IgD-negative memory B cell (primary cell): ENCODE data around the gene TENM3. TPM values are rescaled to one million over a fixed set of nuclear protein-coding genes. Genes with fewer than 3 reads are reported as not detected.

Source experiments
- H3K27ac Mint-ChIP-seq, 3 donors: one replicate each; pipeline ENCODE4 v1.8.0; 2020 to 2022; ENCODE audit warnings: mild to moderate bottlenecking in 3 of 3, mixed read lengths in 3 of 3, moderate library complexity in 1 of 3
- H3K27me3 Mint-ChIP-seq: one replicate; pipeline ENCODE4 v1.8.0; 2021; ENCODE audit warnings: mixed read lengths
- H3K36me3 Mint-ChIP-seq: one replicate; pipeline ENCODE4 v1.8.0; 2020; ENCODE audit warnings: mild to moderate bottlenecking, mixed read lengths
- H3K4me1 Mint-ChIP-seq, 3 donors: one replicate each; pipeline ENCODE4 v1.8.0; 2020 to 2022; ENCODE audit warnings: mixed read lengths in 3 of 3, mild to moderate bottlenecking in 1 of 3
- H3K4me3 Mint-ChIP-seq, 4 donors: one replicate each; pipeline ENCODE4 v1.8.0; 2020 to 2022; ENCODE audit warnings: mild to moderate bottlenecking in 4 of 4, mixed read lengths in 4 of 4, moderate library complexity in 3 of 4
- H3K9me3 Mint-ChIP-seq, 3 donors: one replicate each; pipeline ENCODE4 v1.8.0; 2020 to 2021; ENCODE audit warnings: mixed read lengths in 3 of 3, mild to moderate bottlenecking in 1 of 3
- polyA plus RNA-seq: library from polyadenylated mRNA; unstranded; fragments of 300-500 nt; fragmentation: Illumina TruSeq; gene quantifications from one replicate; pipeline ENCODE4 v1.2.3, GENCODE V29; 2021

Gene TENM3
- polyA plus RNA-seq, 1 donor from 2014 or later: not detected

DNA sequence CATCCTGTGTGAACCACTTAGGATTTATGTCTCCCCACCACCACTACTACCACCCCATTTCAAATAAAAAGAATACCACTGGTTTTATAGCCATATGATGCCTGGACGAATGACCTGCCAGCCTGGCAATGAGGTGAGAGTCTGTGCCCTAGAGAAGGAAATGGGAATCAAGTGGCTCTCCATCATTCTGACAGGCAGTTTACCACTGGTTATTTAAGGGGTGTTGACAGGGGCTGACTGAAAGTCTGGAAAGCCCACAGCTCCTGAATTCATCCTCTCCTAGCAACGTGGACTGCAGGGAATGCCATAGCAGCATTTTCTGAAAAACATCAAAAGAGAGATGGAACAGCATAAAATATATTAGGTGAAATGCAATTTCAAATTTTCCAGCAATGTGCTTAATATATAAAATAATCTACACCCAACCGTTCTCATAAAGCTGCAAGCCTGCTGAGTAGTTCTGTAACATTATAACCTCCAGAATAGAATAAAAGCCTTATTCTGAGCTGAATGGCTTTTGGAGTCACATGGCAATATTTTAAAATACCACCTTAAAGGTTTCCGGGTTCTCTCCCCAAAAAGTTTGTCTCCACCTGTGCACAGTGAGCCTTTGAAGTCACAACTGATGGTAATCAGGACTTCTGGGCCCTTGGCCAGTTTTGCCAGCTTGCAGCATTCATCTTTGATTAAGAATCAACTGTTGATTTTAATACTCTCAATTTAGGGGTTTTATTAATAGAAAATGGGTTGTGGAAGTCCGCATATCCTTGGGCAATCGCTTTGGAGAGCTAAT, 552.4 kb downstream of the TENM3 start:
- H3K9me3 Mint-ChIP-seq: peaks cover 0 to 20% (median 3%) of the 10 kb centered on the region in 3 donors
- no peak overlapping the region for H3K27ac Mint-ChIP-seq
- H3K36me3 Mint-ChIP-seq: no peaks in the 10 kb centered on the region
- H3K27me3 Mint-ChIP-seq: no peaks in the 10 kb centered on the region
- no peak overlapping the region for H3K4me3 Mint-ChIP-seq
- H3K4me1 Mint-ChIP-seq: no peaks in the 10 kb centered on the region

GRCh38 chr4:182799515-182800215, 556.5 kb downstream of the TENM3 start:
- peaks cover 0 to 12% (median 0%) of the 10 kb centered on the region in 3 donors for H3K9me3 Mint-ChIP-seq

GRCh38 chr4:182800216-182800515, 557.0 kb downstream of the TENM3 start:
- Mint-ChIP-seq H3K36me3 (no peaks in the 10 kb centered on the region), H3K27ac (peak overlapping the region in 1 of 3 donors; percentile 63), H3K27me3 (no peaks in the 10 kb centered on the region), H3K9me3 (peaks cover 0 to 7% (median 0%) of the 10 kb centered on the region in 3 donors), H3K4me3 (no peak overlapping the region), H3K4me1 (peaks cover 0 to 1% (median 0%) of the 10 kb centered on the region in 3 donors)

More at GRCh38 chr4:182799515-182800215, 556.5 kb downstream of the TENM3 start:
- Mint-ChIP-seq H3K4me1 (peaks cover 0 to 1% (median 0%) of the 10 kb centered on the region in 3 donors), H3K36me3 (no peaks in the 10 kb centered on the region), H3K27me3 (no peaks in the 10 kb centered on the region), H3K27ac (no peak overlapping the region), H3K4me3 (no peak overlapping the region)

DNA sequence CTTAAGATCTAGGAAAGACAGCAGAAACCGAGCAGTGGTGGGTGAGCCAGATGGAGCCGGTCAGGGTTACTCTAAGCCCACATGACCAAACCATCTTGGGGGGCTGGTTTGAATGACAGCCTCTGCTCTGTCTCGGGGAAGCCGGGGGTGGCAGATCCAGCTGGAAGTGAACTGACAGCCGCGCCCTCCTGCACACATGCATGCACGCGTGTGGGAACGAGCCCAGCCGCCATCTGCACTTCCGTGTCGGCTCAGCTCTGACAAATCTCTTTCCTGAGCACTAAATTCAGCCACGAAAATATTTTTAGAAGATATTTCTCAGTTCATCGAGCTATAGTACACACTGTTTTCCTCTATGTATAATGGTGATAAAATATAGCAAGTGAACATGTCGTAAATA, 558.4 kb downstream of the TENM3 start:
- Mint-ChIP-seq H3K27ac (no peak overlapping the region), H3K36me3 (no peaks in the 10 kb centered on the region), H3K4me3 (no peak overlapping the region), H3K27me3 (peaks cover 7% of the 10 kb centered on the region), H3K9me3 (peaks cover 0 to 5% (median 0%) of the 10 kb centered on the region in 3 donors), H3K4me1 (peaks cover 3% of the 10 kb centered on the region in 3 donors)

DNA sequence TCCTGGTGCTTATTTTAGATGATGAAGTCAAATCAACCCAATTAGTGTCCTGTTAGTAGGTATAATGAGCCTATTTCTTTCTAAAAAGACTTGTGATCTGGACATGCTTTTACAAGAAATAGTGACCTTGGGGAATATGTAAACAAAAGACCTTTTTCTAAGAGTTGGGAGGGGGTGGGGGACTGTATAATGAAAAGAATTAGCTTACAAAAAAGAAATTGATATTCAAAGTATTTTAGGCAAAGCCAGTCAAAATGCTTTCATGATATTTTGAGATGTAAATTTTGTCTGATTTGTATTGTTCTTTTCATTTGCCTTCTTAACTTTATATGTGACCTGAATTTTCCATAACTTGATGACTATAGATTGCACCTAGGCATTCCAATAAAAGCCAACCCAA, 559.4 kb downstream of the TENM3 start:
- no peak overlapping the region for H3K27ac Mint-ChIP-seq

GRCh38 chr4:182803235-182803634, 560.0 kb downstream of the TENM3 start:
- Mint-ChIP-seq H3K27ac (no peak overlapping the region), H3K4me1 (peaks cover 5 to 6% (median 5%) of the 10 kb centered on the region in 3 donors), H3K36me3 (no peaks in the 10 kb centered on the region), H3K27me3 (peaks cover 9% of the 10 kb centered on the region), H3K4me3 (no peak overlapping the region), H3K9me3 (peaks cover 0 to 5% (median 0%) of the 10 kb centered on the region in 3 donors)

More for the DNA sequence above, 559.4 kb downstream of the TENM3 start:
- Mint-ChIP-seq H3K4me3 (no peak overlapping the region), H3K4me1 (peaks cover 5 to 6% (median 5%) of the 10 kb centered on the region in 3 donors), H3K9me3 (peaks cover 0 to 5% (median 0%) of the 10 kb centered on the region in 3 donors), H3K27me3 (peaks cover 9% of the 10 kb centered on the region), H3K36me3 (no peaks in the 10 kb centered on the region)

DNA sequence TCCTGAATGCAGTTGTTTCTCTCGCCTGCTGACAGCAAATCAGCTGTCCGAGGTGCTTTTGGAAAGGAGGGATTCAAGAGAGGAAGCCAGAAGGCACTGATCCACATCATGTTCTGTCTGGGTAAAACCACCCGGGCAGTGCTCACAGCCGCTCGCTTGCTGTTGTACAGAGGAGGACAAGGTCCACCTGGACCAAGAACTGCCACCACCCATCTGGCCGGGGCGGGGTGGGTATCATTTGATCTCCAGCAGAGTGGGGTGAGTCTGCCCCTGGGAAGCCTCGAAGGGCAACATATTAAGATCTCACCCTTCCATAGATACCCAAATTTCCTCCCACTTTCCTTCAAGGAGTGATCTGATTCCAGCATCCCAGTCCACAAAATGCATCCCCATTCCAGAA, 560.9 kb downstream of the TENM3 start:
- no peak overlapping the region for H3K4me3 Mint-ChIP-seq
- H3K4me1 Mint-ChIP-seq: peaks cover 5 to 11% (median 6%) of the 10 kb centered on the region in 3 donors
- no peak overlapping the region for H3K27ac Mint-ChIP-seq
- peaks cover 9% of the 10 kb centered on the region for H3K27me3 Mint-ChIP-seq
- H3K9me3 Mint-ChIP-seq: peaks cover 0 to 4% (median 0%) of the 10 kb centered on the region in 3 donors
- H3K36me3 Mint-ChIP-seq: no peaks in the 10 kb centered on the region

DNA sequence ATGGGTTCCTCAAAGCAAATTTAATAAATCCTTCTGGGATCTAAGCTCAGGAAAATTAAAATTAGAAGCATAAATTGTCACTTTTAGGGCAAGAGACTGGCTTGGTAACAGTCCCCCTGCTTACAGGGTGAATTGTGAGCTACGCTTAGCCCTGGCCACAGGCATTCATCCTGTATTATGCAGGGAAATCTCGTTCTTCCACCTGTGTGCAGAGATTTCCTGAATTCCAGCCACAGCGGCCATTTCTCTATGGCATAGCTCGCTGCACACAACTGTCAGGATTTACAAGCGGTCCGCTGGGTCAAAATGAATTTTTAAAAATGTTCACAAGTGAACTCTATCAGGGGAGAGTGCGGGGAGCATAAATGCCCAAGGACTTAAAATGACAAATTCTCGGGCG, 562.1 kb downstream of the TENM3 start:
- Mint-ChIP-seq H3K4me1 (peaks cover 5 to 12% (median 6%) of the 10 kb centered on the region in 3 donors), H3K27ac (no peak overlapping the region), H3K4me3 (no peak overlapping the region), H3K36me3 (no peaks in the 10 kb centered on the region), H3K9me3 (peaks cover 0 to 4% (median 0%) of the 10 kb centered on the region in 3 donors), H3K27me3 (peaks cover 9% of the 10 kb centered on the region)

GRCh38 chr4:182805750-182806149, 562.5 kb downstream of the TENM3 start:
- Mint-ChIP-seq H3K27me3 (peaks cover 9% of the 10 kb centered on the region), H3K4me3 (no peak overlapping the region), H3K4me1 (peaks cover 5 to 12% (median 6%) of the 10 kb centered on the region in 3 donors), H3K27ac (no peak overlapping the region), H3K36me3 (no peaks in the 10 kb centered on the region), H3K9me3 (peaks cover 0 to 4% (median 0%) of the 10 kb centered on the region in 3 donors)

DNA sequence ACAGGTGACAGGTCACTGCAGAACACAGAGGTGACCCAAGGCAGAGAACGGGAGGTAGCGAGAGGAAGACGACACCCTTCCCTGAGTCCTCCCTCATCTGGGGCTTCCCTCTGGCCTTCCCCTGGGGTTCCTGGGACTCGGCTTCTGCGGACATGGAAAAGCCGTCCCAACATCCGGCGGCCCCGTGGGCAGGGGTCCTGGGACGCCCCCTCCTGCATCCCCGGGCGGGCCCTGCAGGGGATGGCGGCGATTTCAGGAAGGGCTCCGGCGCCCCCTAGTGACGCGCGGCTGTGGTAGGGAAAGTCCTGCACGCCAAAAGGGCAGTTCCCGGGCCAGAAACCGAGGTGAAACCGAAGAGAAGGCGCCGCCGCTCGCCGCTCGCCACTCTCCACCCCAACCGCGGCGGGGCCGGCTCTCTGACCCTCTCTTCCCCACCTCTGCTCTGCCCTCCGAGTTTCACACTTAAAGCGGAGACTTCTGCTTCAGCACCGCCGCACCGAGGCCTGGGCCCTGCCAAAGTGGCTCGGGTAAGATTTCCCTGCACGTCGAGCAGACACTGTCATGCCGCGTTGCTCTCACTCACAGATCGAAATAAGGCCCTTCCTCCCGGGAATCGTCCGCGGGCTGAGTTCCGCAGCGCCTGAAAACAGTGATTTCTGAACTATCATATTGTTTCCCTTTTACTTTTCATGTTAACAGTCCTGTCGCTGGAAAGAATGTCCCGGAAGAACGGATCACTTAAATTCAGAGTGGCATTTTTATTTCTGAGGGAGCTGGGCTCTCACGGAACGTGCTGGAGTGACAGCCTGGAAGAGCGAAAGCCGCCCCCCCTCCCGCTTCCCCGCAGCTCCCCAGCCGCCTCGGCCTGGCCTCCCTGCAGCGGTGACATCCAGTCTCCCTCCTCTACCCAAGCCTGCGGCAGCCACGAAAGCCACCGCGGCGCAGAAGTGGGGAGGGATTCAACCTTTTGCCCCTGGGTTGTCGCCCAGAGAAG, 563.4 kb downstream of the TENM3 start:
- no peak overlapping the region for H3K27ac Mint-ChIP-seq
- H3K4me3 Mint-ChIP-seq: peak overlapping the region; percentile 68 to 93 (median 80)
- peaks cover 0 to 4% (median 0%) of the 10 kb centered on the region in 3 donors for H3K9me3 Mint-ChIP-seq
- H3K27me3 Mint-ChIP-seq: peaks cover 9% of the 10 kb centered on the region
- H3K36me3 Mint-ChIP-seq: no peaks in the 10 kb centered on the region
- peaks cover 5 to 12% (median 6%) of the 10 kb centered on the region in 3 donors for H3K4me1 Mint-ChIP-seq

GRCh38 chr4:182807346-182807745, 564.1 kb downstream of the TENM3 start:
- H3K4me1 Mint-ChIP-seq: peaks cover 5 to 12% (median 6%) of the 10 kb centered on the region in 3 donors
- H3K36me3 Mint-ChIP-seq: peaks cover 4% of the 10 kb centered on the region
- no peak overlapping the region for H3K27ac Mint-ChIP-seq
- peaks cover 9% of the 10 kb centered on the region for H3K27me3 Mint-ChIP-seq
- no peak overlapping the region for H3K4me3 Mint-ChIP-seq
- H3K9me3 Mint-ChIP-seq: peaks cover 0 to 10% (median 6%) of the 10 kb centered on the region in 3 donors

- peaks cover 0 to 11% (median 6%) of the 10 kb centered on the region in 3 donors for H3K9me3 Mint-ChIP-seq
- H3K4me3 Mint-ChIP-seq: no peak overlapping the region
- peaks cover 5% of the 10 kb centered on the region for H3K36me3 Mint-ChIP-seq
- H3K4me1 Mint-ChIP-seq: peaks cover 5 to 12% (median 6%) of the 10 kb centered on the region in 3 donors
- peaks cover 9% of the 10 kb centered on the region for H3K27me3 Mint-ChIP-seq
- H3K27ac Mint-ChIP-seq: no peak overlapping the region
These were observed 564.8 kb downstream of the TENM3 start for GRCh38 chr4:182807767-182808548.

DNA sequence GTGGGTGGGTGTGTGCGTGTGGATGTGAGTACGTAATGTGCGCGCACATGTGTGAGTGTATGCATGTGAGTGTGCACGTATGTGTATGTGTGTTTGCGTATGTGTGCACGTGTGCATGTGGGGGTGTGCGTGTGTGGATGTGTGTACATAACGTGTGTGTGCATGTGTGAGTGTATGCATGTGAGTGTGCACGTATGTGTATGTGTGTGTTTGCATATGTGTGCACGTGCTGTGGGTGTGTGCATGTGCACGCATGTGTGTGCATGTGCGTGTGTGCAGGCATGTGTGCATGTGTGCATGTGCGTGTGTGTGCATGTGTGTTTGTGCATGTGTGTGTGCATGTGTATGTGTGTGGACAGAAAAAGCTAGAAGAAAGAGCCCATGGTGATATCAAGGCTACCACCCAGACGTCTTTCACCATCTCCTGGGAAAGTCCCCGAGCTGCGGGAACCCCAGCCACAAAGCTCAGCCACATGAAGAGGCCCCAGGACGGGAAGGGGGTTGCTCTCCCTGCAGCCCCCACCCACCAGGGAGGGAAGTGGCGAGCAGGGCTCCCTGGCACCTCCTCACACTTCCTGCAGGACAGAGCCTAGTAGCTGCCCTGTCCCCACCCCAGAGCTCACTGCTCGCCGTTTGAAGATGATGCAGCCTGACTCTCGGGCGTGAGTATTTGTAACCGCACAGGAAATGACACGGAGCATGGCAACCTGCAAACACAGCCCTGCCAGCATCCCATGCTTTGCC, 565.6 kb downstream of the TENM3 start:
- Mint-ChIP-seq H3K27me3 (peaks cover 9% of the 10 kb centered on the region), H3K4me1 (peaks cover 5 to 12% (median 6%) of the 10 kb centered on the region in 3 donors), H3K36me3 (peaks cover 5% of the 10 kb centered on the region), H3K9me3 (peaks cover 3 to 11% (median 8%) of the 10 kb centered on the region in 3 donors), H3K4me3 (peak overlapping the region in 1 of 4 donors; percentile 66), H3K27ac (peak overlapping the region in 1 of 3 donors; percentile 23)
